ENCODE data around the gene ADAMTS10.

GRCh38 chr19:8615024-8615423 is 4.5 kb upstream of the ADAMTS10 start:
- TF ChIP-seq CTCF (IDR thresholded peaks at IDR 0.05), result no peak
- no peak for TF ChIP-seq POLR2A (IDR thresholded peaks at IDR 0.05)

Measured in vagina (tissue), 2 donors.